Upper lobe of left lung (tissue), 4 donors: ENCODE results near the gene TRIM56.

ENCODE experiments used
- EP300 ChIP-seq, 4 donors: sonication (generic); formaldehyde crosslinking; IDR thresholded peaks; one replicate each; pipeline ENCODE4 v1.5.1; 2017; ENCODE audit warnings: antibody characterized with exemption in 4 of 4, control low read depth in 2 of 4
- TF ChIP-seq, protein P1 (sequence below), 6 experiments: fragments of 450-650 bp in 4 of 6; fragments of 200-600 bp in 2 of 6; sonication (generic) in 2 of 6; IDR thresholded peaks; one replicate each; pipeline ENCODE4 v1.5.1; 2016 to 2019; ENCODE audit warnings: antibody characterized with exemption in 6 of 6

DNA sequence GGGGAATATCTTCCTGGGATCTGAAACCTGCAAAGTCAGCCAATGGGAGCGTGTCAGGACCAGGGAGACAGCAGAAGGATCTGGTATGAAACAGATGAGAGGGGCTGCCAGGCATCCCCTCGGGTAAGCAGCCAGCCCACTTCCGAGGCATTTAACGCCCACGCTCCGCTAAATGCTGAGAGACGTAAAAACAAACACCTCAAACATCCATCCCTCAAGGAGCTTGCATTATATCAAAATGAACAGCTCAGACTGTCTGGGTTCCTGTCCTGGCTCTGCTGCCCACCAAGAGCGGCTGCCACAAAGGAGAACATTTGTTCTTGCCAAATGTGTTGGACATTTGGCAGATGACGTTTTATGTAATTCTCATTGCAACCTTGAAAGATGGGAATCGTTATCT lies 34.6 kb downstream of the TRIM56 start:
- no peak for TF ChIP-seq EP300 (IDR thresholded peaks at IDR 0.05)
- TF ChIP-seq, protein P1, sequence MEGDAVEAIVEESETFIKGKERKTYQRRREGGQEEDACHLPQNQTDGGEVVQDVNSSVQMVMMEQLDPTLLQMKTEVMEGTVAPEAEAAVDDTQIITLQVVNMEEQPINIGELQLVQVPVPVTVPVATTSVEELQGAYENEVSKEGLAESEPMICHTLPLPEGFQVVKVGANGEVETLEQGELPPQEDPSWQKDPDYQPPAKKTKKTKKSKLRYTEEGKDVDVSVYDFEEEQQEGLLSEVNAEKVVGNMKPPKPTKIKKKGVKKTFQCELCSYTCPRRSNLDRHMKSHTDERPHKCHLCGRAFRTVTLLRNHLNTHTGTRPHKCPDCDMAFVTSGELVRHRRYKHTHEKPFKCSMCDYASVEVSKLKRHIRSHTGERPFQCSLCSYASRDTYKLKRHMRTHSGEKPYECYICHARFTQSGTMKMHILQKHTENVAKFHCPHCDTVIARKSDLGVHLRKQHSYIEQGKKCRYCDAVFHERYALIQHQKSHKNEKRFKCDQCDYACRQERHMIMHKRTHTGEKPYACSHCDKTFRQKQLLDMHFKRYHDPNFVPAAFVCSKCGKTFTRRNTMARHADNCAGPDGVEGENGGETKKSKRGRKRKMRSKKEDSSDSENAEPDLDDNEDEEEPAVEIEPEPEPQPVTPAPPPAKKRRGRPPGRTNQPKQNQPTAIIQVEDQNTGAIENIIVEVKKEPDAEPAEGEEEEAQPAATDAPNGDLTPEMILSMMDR (IDR thresholded peaks at IDR 0.05) = no peak
